GM21381 (cell line): ENCODE measurements around the gene ENTPD5.
"Not testable (repeated sequence)": the region's sequence is repeated elsewhere in the genome, so short reads cannot be mapped to it uniquely, and the experiment has no call there.

Source experiments
- ATAC-seq: cut with Tn5 transposase; IDR thresholded peaks from one replicate; pipeline ENCODE4 v1.9.1; 2021; ENCODE audit warnings: mild to moderate bottlenecking, moderate library complexity; ENCODE audit not compliant: unreplicated experiment

ENTPD5 gene

DNA sequence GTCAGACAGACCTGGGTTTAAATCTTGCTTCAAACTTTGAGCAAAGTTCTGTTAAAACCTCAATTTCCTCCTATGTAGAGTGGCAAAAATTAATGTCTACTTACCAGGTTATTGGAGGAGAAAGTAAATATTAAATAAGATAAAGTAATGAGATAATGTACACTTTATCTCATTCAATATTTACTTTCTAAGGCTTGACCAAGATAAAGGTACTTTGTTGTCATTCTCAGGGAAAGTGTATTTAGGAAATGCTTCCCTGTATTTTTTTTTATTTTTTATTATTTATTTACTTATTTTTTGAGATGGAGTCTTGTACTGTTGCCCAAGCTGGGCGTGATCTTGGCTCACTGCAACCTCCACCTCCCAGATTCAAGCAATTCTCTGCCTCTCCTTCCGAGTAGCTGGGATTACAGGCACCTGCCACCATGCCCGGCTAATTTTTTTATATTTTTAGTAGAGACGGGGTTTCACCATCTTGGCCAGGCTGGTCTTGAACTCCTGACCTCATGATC lies 73.9 kb downstream of the ENTPD5 start:
- no peak for ATAC-seq

DNA sequence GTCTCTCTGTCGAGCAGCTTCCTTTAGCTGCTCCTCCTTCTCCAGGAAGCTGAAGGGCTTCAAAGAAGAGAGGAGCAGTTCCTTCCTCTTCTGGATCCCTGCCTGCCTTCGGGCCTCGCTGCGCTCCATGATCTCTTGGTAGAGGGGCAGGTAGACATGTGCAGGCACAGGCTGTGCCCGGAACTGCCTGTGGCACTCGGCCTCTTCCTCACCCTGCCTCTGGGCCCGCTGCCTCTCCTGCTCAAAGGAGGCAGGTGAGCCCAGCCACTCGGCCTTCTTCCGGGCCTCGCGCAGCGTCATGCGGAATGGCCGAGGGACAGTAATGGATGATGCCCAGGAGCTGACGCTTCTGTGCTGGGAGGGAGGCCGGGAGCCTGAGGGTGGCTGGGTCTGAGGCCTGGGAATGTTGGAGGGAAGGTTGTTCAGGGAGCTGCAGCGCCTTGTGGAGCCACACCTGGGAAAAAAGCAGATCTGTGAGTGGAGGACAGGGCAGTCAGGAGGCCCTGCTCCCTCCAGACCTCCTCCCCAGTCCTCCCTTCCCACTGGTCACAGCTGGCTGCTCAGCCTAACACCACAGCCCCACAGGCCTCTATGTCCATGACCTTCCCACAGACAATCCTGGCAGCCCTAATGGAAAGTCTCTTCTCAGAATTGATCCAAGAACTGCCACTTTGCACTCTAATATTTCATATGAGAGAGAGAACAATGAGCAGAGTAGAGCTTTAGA lies 74.5 kb downstream of the ENTPD5 start:
- no peak for ATAC-seq

DNA sequence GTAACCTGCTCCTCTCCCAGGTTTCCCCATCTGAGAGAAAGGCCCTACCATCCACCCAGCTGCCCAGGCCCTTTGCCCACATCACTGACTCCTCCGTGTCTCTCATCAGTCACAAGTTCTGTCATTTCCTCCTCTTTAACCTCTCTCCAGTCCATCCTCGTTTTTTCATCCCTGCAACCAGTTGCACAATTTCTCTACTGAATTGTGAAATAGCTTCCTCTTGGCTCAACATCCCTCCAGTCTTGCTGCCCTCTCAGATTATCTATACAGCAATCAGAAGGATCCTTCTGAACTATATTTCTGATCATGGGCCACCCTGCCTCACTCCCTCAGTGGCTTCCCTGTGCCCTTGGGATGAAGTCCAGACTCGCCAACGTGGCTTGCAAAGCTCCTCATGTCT lies 76.0 kb downstream of the ENTPD5 start:
- ATAC-seq, result no peak

DNA sequence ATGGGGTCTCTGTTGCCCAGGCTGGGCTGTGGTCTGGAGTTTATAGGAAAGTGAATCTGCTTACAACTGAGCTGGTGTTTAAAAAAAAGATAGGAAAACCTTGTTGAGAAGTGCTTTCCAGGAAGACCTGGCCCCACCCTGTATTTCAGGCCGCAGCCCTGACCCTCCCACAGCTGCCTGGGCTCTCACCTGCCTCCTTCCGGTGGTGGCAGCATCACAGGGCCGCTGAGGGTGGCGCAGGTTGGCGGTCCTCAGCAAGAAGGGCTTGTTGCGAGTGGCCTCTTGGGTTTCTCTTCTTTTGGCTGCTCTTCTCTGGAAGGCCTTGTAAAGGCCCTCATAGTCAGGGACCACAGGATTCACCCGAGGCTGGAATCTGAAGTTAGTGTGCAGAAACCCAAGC lies 76.9 kb downstream of the ENTPD5 start:
- ATAC-seq, result no peak

DNA sequence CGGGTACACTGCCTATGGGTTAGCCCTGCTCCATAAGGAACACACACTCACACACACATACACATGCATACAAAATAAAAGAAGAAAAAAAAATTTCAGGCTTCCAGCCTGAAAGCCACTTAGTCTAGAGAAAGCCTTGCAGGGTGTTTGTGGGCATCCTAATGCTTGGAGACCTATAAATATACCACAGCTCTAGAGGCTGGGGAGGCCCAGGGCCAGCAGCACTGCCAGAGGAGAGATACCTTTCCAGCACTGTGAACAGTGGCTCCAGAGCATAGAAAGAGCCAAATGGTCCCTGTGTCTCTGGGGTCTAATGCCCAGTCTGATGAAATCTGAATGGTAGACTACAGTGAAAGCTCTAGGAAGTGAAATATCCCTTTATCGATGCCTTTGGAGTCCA lies 82.1 kb downstream of the ENTPD5 start:
- no peak for ATAC-seq

DNA sequence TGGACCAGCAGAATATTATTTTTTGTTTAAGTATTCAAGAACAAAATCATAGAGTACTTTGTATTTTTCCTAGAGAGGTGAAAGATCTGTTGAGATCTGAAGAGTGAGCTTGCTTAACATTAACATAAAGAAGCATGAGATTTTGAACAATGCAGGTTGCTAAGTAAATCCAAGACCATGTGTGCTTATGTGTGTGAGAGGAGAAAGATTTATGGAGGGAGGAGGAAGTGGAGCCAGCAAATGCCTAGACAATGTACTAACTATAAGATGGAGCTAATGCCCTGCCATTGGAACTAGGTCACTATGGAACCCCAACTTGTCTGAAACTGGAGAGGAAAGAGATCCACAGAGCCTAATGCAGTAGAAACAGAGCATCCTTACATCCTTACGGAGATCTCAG lies 82.5 kb downstream of the ENTPD5 start:
- no peak for ATAC-seq

DNA sequence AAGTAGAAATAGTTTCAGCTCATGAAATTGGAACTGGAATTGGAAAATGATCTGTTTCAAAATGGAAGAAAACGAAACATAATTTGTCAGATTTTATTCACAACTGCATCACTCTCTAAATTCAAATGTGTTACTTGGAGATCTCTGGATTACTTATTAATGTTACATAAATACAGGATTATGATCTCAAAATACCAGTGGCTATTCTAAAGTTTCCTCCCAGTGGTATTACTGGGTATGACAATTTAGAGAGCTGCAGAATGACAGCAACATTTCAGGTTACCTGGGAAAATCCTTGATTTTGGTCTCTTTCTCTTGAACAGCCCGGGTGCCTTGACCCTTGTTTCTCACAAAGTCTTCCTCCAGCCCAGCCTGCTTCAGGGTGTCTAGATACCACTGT lies 83.4 kb downstream of the ENTPD5 start:
- ATAC-seq, result no peak

DNA sequence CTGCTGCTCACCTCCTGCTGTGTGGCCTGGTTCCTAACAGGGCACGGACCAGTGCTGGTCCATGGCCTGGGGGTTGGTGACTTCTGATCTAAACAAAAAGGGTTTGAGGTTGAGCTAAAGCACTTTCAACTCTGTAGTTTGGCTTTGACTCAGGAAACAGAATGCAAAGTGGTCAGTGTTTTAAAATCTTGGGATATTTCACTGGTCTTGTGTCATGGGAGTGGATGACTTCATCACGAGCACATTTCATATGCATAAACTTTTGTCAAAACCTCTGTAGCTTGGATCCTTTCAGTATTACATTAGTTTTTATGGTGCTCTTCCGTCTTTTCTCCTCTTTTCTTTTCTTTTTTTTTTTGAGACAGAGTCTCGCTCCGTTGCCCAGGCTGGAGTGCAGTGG lies 94.8 kb downstream of the ENTPD5 start:
- no peak for ATAC-seq

DNA sequence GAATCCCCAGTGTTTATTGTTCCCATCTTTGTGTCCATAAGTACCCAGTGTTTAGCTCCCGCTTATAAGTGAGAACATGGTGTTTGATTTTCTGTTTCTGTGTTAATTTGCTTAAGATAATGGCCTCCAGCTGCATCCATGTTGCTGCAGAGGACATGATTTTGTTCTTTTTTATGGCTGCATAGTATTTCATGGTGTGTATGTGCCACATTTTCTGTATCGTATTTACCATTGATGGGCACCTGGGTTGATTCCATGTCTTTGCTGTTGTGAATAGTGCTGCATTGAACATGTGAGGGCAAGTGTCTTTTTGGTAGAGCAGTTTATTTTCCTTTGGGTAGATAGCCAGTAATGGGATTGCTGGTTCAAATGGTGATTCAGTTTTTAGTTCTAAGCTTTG lies 99.6 kb downstream of the ENTPD5 start:
- not testable (repeated sequence) for ATAC-seq

DNA sequence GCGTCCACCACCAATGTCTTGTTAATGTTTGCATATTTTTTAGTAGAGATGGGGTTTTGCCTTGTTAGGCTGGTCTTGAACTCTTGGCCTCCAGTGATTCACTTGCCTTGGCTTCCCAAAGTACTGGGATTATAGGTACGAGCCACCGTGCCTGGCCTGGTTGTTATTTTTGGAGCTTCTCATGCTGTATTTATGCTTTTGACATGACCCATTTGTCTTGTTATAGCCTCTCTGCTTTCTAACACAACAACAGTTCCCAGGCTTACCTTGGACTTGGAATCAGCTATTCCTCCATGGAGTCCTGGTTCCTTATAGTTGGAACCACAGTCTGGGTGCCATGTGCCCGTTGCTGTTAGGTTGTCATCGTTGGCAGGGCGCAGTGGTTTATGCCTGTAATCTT lies 102.8 kb downstream of the ENTPD5 start:
- no peak for ATAC-seq

DNA sequence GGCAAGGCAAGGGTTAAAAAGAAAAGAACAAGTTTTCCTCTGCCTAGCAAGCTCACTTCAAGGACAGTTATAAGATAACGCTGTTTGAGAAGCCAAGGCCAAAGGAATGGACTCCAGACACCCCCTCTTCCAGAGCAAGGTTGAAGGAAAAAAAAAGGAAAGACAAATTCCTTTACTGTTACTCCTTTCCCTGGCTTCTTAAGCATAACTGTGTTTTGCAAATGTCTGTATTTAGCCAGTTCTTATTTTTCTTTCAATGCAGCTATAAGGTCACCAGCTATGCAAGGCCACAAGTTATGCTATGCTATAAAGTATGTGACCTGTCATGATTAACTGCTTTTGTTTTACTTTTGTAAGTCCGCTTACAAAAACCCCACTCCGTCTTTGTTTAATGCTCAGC lies 105.8 kb downstream of the ENTPD5 start:
- ATAC-seq, result no peak

DNA sequence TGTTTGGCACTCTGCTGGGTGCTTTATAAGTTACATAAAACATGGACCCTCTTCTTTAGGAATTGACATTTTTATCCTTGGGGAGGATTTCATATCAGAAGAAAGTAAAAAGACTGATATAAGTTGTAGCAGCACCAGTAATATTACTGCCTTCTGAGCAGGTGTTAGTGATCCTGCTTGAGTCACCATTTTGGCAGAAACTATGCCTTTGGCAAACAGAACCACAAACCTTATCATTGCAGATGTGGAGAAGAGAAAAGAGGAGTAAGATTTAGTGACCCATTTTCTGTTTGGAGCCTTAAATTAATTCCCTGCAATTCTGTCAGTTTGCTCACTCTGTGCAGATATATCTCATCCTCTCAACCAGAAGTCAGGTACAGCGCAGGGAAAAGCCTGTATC lies 109.4 kb downstream of the ENTPD5 start:
- ATAC-seq, result no peak
